ENCODE data around the gene RPS15.
"Not testable (repeated sequence)": the region's sequence is repeated elsewhere in the genome, so short reads cannot be mapped to it uniquely, and the experiment has no call there.

Gene RPS15

DNA sequence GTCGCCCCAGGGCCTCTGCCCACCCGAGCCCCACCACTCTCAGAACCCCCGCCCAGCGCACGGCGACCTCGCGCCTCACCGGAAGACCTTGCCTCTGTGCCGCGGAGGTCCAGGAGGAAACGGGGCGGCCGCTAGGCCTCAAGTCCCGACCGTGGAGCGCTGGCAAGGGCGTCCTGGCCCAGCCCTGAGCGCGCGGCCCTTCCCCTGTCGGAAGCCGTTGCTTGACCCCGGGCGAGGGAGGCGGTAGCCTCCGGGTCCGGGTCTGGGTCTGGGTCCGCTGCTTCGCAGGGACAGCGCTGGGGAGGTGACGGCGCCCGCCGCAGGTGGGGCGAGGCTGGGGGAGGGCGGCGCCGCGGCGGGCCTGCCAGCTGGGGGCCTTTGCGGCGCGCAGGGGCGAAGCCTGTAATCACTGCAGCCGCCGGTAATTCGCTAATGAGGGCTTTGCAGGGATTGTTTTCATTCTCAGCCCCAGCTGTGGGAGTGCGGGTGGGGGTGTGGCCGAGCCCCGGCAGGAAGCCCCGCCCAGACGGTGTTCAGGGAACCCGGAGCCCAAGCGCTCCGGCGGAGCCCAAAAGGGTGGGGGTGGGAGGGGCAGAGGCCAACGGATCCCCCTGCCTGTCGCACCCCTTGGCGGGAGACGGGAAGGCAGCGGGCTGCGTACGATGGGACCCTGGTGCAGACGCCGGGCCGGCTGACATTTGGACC, 32.3 kb downstream of the RPS15 start:
- DNase-seq (ENCODE audit: low spot score) = no peak

DNA sequence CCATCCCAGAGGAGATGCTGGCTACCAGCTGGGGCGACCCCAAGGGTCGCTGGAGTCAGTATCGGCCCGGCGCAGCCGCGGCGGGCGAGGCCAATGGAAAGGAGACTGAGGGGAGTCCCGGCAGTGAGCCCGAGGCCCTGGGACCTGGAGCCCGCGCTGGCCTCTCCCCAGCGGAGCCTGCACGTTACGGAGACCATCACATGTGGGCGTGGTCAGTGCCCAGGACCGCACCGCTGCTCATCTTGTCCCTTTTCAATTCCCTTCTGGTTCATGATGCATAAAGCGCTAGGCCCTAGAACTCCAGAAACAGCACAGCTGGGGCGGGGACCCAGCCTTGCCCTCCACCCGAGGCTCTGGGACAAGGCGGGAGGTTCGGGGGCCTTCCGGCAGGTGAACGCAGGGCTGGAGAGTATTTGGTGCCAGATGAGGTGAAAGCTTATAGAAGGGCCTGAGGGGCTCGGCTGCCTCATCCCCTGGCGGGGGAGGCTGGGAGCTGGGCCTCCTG, 32.9 kb downstream of the RPS15 start:
- DNase-seq (ENCODE audit: low spot score) = no peak

DNA sequence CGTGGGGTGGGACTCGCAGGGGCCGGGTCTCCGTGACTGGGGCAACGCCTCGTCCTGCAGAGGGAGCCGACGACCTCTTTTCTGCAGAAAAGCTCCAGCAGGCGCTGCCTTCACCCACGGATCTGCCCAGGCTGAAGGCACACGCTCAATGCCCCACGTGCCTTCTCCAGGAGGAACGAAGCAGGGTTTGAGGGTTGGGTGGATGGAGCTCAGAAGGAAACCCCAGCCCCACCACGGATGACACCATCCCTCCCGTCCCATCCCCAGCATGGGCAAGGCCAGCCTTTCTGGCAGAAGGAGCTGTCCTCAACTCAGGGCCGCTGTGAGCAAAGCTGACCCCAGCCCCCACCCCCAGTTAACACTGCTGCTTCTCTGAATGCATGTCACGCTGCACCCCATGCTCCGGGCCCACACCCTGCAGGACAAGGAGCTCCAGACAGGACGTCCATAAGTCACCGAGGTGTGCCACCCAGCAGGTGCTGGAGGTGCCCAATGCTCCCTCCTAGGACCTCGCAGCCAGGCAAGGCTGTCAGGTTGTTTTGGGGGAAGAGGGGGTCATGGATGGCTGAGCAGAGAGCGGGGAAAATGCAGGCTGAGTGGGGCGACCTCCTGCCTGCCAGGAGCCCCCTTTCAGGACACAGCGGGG, 33.4 kb downstream of the RPS15 start:
- DNase-seq (ENCODE audit: low spot score) = no peak

DNA sequence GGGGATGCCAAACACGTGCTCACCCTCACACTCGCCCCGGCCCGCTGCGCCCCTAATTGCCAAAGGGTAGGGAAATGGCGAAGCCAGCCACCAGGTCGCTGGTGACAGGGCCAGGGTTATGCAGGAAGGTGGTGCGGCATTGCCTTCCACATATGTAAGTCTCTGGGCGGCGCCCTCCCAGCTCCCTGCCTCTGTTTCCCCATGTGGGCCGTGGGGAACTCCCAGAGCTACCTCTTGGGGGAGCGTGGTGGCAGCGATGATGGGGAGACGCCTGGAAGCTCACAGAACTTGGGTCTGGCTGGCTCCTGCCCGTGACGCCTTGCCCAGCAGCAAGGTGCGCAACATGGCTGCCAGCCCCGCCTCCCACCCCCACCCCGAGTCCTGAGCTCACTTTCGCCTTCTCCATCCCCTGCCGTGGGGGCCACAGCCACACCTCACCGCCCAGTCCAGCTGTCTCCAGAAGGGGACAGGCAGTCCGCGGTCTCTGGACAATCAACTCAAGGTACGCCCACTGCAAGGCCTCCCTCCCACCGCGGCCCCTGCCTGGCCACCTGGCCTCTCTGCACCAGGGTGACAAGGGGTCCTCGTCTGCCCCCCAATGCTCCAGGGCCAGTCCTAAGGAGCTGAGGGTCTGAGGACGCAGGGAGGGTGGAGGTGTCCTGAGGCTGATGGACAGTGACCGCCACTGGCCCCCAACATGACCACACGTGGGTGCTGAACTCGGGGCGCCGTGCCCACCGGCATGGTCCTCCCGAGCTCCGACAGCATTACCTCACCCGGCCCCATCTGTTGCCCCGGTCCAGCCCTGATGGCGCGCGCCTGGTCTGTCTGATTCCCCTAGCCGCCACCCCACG, 34.3 kb downstream of the RPS15 start:
- DNase-seq (ENCODE audit: low spot score) = no peak

DNA sequence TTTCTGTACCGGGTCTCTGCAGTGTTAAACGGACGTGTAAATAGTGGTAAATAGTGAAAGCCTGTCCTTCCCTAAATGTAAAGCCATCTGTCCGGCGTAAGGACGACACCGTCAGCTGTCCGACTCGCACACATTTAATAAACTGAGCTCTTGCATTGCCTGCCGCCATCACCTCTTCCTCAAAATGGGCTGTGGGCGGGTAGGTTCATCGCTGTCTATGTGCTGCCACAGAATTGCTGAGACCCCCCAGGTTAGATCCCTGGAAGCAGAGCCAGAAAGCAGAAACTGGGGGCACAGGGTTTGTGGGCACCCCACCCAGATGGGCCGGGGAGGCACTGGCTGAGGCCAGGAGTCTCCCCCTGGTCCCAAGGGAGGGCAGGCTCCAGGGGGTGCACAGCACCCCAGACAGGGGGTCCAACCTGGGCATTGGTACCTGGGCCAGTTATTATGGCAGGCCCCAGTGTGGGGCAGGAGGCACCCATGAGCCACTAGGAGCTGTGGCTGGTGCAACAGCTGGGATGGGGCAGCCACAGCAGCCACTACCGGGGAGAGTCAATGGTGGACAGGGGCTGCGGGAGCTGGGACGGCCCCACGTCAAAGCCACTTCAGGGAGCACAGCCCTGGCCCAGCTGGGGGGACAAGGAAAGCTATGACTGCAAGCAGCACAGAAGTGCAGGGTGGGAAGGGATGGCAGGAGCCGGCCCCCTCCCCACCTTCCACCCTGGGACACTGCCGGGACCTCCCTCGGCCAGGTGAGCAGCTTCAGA, 35.1 kb downstream of the RPS15 start:
- DNase-seq (ENCODE audit: low spot score) = no peak

DNA sequence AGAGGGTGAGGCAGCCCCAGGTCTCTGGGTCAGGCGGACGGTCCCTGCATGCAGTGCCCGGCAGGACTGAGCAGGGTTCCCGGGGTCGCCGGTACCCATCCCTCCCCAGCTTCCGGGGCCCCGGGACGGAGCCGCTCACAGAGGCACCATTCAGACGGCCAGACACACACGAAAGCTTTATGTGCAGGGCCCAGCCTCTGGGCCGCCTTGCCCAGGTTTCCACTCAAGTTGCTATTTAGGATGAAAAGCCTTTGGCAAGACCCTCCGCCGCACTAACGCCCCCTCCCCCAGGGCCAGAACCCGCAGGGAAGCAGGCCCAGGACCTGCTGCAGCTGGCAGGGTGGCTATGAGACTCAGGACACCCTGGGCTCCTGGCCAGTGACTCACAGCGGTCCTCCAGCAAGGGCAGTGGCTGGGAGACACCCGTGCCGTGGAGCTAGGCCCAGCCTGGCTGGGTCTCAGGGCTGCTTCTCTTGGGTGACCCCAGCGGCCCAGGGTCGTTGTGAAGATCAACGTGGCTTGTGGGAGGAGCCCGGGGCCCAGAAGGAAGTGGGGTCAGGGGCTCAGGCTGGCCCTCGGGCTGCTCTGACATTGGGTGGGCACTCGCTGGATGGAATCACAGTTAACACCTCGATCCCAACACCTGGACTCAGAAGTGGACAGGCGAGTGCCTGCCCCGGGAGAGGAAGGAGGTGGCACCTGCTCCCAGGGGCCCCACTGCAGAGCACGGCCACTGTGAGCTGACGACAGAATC, 36.0 kb downstream of the RPS15 start:
- no peak for DNase-seq (ENCODE audit: low spot score)

DNA sequence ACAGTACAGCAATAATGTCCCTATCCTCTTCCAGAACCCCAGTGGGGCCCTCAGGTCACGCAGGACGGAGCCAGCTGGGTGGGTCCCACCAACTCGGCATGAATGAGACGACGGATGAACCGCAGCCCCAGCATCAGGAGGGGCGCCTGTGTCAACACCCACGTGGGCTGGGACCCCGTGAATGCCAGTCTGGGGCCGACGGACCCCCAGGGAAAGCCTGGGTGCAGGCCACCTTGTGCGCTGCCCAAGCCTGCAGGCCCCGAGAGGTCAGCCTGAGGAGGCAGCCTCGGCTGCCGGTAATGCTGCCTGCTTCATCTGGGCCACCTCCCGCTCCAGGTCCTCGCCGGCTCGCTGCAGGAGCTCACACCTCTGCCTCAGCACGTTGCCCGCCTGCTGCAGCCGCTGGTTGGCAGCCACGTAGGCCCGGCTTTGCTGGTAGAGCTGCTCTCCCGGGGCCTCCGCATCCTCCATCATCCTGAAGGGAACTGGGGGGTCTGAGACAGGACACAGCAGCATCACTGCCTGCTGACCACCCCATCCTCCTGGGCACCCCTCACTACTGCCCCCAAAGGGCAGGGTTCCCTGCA, 36.7 kb downstream of the RPS15 start:
- DNase-seq (ENCODE audit: low spot score) = no peak

DNA sequence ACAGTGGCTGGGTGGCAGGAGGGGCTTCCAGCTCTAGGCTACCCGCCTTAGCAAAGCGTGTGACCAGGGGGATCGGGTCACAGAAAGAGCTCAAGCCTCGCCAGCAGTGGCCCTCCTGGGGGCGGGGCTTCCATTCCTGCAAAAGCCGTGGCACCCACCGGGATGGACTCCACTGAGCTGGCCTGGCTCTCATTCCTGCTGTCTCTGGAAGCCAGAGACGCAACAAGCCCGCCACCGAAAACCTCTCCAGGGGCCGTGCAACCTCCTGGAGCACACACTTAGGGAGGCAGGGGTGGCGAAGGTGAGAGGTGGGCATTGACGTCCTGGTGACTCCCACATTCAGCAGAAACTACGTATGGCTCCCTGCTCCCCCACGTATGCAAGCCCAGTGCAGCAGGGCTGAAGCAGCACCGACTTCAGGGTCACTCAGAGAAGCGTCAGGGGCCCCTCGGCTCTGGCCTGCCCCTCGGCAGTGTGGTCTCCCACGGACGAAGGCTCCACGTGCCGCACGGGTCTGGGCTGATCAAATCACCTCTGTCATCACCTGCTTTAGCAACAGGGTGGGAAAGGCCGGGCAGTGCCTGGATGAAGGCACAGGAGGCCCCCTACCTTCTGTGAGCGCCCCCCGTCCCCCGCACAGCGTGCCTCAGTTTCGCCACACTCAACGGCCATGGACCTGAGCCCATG, 37.7 kb downstream of the RPS15 start:
- DNase-seq (ENCODE audit: low spot score) = no peak

DNA sequence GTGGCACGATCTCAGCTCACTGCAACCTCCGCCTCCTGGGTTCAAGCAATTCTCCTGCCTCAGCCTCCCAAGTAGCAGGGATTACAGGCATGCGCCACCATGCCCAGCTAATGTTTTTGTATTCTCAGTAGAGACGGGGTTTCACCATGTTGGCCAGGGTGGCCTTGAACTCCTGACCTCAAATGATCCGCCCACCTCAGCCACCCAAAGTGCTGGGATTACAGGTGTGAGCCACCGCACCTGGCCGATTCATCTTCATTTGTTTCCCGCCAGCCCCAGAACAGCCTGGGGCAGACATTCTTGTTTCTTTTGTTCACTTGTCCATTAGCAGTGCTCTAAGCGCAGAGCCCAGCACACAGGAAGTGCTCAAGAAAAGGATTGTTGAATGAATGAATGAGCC, 38.9 kb downstream of the RPS15 start:
- DNase-seq (ENCODE audit: low spot score) = not testable (repeated sequence)

DNA sequence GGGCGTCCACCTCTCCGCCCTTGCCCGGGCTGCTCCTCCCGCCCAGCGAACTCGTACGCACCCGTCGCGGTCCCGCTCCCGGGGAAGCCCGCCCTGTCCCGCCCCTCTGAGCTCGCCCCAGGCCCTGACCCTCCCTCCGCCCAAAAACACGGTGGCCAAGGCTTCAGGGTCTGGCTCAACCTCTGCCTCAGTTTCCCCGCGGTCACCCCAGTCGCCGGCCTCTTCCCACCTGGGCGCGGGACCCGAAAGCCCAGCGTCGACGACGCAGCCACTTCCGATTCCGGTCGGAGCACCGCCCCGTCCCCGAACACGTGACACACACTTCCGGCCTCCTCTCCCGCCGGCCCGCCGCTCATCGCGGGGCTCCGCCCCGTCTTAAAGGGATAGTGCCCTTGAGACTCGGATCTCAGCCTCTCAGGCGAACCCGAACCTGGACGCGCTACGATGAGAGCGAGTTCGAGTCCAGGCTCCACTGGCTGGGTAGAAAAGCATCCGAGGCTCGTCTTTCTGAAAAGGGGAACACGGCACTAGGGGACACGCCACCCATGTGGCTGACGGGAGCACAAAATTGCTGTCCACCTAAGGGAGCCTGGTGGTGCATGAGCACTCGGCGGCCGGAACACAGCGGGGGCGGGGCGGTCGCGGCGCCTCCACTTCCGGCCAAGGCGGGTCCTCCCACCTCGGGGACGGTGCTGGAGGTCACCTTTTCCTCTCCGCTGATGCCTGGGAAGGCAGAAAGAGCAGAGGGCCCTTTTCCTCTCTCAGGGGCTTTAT, 40.9 kb downstream of the RPS15 start, which contains the start of gene C19orf25:
C19orf25 (minus strand) TSS at position 282 of the 774 bp plus-strand sequence. CDS start 312 bp downstream, outside the sequence.
- DNase-seq (ENCODE audit: low spot score) = peak; percentile 93

DNA sequence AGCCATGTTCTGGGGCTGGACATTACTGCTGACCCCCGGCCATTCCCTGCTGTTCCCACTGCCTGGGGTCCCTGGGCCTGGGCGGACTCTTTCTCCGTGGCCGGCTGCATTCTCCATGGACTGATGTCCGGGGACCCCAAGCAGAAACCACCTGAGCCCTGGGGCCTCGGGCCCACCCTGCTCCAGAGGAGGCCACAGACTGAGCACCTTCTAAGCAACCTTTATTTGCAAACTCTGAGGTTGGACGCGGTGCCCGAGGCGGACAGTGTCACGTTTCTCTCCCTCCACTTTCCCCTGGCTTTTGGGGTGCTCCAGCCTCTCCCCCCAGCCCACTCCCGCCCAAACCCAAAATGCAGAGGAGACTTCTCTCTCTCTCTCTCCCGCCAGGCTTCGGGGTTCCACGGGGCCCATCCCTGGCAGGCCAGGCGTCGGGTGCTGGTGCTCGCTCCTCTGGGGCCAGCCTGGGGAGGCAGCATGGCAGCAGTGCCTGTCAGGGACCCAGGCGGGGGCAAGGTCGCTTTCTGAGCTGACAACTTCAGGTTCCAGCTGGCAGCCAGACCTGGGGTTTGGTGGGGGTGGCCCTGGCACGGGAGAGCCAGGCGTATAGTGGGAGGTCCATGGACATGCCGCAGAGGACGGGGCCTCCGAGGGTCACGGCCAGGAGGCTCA, 43.2 kb downstream of the RPS15 start:
- no peak for DNase-seq (ENCODE audit: low spot score)

DNA sequence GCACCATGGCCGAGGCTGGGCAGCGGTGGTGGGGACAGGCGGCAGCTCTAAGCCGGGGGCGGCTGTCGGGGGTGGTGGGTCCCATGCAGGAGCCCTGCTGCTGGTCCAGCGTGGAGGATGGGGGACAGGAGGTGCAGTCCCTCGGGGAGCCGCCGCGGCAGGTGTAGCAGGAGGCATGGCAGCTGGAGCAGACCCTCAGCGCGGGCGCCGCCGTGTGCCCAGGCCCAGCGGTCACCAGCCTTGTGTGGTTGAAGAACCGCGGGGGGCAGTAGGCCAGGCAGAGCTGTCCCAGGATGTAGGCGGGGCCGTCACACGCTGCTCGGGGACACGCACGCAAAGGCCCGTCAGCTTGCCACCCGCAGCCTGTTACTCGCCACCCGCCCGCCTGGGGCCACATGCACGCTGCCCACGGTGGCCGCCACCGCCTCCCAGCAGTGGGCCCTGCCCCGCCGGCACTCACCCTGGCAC, 43.7 kb downstream of the RPS15 start:
- DNase-seq (ENCODE audit: low spot score) = no peak

DNA sequence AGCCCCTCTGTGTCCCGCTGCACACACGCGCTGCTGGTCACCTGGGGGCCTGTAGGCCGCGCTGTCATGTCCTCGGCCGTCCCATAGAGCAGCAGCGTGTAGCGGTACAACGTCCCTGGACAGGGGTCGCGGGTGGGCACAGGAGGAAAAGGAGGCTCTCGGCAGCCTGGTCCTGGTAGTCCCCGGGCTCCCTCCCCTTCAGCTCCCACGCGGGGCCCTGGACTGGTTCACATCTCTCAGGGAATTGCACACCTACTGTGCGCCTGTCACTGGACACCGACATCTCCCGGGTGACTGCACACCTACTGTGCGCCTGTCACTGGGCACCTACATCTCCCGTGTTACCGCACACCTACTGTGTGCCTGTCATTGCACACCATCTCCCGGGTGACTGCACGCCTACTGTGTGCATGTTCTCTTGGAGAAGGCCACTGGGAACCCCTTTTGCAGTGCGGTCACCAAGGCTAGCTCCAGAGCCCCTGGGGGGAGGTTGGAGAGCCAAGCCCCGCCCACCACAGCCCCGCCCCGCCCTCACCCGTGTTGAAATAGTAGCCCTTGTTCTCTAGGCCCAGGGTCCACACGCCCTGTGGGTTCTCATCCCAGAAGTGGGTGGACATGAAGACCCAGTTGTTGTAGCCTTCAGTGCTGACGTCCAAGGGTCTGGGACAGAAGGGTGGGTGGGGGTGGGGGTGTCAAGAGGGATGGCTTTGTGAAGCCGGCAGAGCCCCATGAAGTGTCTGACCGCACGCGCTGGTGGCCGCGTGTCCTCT, 44.4 kb downstream of the RPS15 start:
- no peak for DNase-seq (ENCODE audit: low spot score)

DNA sequence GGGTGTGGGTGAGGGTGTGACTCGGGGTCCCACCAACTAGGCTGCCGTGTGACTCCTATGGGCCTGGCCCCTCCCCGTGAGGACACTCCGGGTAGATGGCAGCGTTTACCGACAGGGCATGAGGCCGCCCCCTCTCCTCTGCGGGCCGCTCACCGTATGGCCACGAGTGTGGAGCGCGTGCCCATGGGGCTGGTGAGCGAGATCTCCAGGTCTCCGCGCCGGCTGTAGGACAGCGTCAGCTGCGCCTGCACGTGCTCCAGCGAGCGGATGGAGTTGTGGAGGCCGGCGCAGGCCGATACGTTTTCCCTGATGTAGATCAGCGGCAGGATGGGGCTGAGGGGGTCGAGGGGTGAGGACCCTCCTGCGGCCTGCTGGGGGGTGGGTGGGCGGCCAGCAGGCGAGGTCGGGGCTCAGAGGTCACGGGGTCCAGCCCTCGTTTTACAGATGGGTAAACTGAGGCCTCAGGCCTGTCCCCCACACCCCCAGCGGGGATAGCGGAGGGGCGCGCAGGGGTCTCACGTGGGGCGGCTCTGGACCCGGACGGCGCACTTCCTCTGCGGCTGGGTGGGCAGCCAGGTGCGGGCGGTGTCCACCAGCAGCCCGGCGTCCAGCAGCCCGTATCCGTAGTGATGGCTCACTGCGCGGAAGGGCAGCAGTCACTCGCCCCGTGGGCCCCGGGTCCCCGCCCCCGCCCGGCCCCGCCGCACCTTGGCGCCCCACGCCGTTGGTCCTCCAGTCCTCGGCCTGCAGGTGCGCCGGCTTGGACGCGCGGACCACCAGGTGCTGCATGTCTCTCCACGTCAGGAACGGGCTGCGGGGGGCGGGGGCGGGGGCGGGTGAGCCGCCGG, 45.2 kb downstream of the RPS15 start:
- DNase-seq (ENCODE audit: low spot score) = no peak

DNA sequence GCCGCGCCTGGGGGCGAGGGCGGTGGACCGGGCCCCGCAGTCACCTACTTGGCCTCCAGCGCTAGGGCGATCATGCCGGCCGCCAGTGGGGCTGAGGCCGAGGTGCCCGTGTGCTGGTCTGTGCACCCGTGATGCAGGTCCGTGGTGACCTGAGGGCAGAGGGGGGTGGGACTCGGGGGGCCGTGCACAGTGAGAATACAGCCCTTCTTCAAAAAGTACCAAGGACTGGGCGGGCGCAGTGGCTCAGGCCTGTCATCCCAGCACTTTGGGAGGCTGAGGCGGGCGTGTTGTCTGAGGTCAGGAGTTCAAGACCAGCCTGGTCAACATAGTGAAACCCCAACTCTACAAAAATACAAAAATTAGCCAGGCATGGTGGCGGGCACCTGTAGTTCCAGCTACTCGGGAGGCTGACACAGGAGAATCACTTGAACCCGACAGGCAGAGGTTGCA, 45.8 kb downstream of the RPS15 start:
- no peak for DNase-seq (ENCODE audit: low spot score)

DNA sequence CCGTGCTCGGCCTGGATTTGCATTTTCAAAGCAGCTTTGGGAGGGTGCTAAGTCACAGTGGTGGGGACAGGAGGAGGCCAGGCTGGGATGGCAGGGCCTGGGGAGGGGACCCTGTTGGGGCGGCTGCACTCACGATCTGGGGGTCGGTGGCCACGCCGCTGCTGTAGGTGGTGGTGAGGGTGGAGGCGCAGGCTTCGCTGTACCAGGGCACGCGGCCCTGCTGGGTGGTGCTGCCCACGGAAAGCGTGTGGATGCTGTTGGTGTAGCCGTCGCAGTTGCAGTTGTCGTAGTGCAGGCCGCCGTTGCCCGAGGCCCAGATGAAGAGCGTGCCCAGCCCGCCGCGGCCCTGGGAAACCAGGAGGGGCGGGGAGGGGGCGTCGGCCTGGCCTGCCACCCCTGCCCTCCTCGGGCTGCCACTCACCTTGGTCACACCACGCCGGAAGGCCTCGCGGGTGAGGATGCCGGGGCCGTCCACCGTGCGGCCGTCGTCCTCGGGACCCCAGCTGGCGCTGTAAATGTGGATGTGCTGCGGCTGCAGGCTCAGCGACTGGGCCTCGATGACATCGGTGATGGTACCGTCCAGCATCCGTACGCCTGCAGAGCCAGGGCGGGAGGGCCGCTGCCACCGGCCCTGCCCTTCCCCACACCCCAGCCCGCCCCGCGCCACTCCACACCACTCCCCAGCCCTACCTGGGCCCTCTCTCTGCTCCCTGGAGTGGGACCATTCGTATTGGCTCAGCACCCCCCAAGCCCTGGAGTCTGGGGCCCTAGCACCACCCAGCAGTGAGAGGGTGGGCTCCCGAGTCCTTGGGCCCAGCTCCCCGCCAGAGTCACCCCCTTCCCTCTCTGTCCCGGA, 48.8 kb downstream of the RPS15 start:
- DNase-seq (ENCODE audit: low spot score) = no peak

Data from hematopoietic multipotent progenitor cell treated with erythropoietin and hydrocortisone succinate and interleukin-3 and kit ligand, for 15 days (in vitro differentiated cells).